ENCODE measurements around the gene IL17RE. TPM values are rescaled to one million over a fixed set of nuclear protein-coding genes. Genes with fewer than 3 reads are reported as not detected.

The IL17RE gene
- polyA plus RNA-seq, 3 donors = 0.27 TPM; not detected in 2

DNA sequence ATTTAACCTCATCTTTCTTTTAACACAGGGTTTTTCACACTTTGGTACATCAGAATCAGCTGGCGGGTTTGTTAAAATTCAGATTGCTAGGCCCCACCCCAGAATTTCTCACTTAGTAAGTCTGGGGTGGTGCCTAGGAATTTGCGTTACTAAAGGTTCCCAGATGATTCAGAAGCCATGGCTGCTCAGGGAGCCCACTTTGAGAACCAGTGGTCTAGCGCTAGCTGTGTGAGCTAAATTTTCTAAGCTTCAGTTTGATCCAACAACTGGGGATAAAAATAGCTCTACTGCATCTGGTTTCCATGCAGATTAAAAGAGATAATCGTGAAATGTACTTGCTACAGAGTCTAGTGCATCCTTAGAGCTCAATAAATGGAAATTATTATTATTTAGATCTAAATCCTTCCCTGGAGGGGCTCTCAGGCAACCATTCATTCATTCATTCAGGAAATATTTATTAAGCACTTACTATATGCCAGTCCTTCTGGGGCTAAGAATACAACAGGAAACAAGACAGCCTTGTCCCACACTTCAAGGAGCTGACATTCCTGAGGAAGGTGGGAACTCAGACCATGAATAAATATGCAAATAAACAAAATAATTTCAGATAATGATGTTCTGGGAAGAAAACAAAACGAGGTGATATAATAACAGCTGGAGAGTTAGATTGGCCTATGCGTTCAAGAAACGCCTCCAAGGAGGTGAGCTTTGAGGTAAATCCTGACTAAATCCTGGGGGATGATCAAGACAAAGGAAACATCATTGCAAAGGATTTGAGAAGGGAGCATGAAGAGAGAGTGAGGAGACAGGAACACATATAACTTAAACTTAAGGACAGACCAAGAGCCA is 18.7 kb upstream of the IL17RE start:
- Histone ChIP-seq H3K9ac (ENCODE audit: insufficient read depth, low read length, poor library complexity, severe bottlenecking) (no peak overlapping the region), H3K36me3 (replicated peaks in 1 of 2; ENCODE audit: control insufficient read depth in 1 of 2, insufficient read depth in 2 of 2, low read length in 2 of 2) (no peaks in the 10 kb centered on the region), H4K20me1 (ENCODE audit: insufficient read depth, low read length) (no peaks in the 10 kb centered on the region), H3K79me2 (ENCODE audit: insufficient read depth, low read length) (no peaks in the 10 kb centered on the region), H3K4me3 (replicated peaks in 1 of 3; ENCODE audit: low read depth in 2 of 3, low read length in 3 of 3) (no peak overlapping the region), H3K4me1 (ENCODE audit: control insufficient read depth in 1 of 2, insufficient read depth in 2 of 2, low read length in 2 of 2) (no peaks in the 10 kb centered on the region), H3K4me2 (replicated peaks; ENCODE audit: extremely low read depth, low read length, poor library complexity, severe bottlenecking) (no peak overlapping the region), H3K27ac (ENCODE audit: low read depth in 1 of 2, low read length in 2 of 2) (no peak overlapping the region), H2AFZ (ENCODE audit: insufficient read depth, low read depth, low read length, poor library complexity, severe bottlenecking) (no peak overlapping the region), H3K9me3 (replicated peaks in 1 of 2; ENCODE audit: control insufficient read depth in 1 of 2, insufficient read depth in 1 of 2, low read length in 2 of 2) (no peaks in the 10 kb centered on the region), H3K27me3 (ENCODE audit: control insufficient read depth in 2 of 2, insufficient read depth in 2 of 2, low read length in 2 of 2) (no peaks in the 10 kb centered on the region)
- 97% methylated on average over 5 of the region's 7 CpGs for WGBS (ENCODE audit: insufficient coverage)
- Mint-ChIP-seq H3K4me1 (peaks cover 2% of the 10 kb centered on the region), H3K4me3 (no peak overlapping the region), H3K36me3 (no peaks in the 10 kb centered on the region), H3K27me3 (ENCODE audit: low read depth in 3 of 3) (peaks cover 2% of the 10 kb centered on the region in 3 donors), H3K9me3 (peaks cover 0 to 2% (median 0%) of the 10 kb centered on the region in 7 donors), H3K27ac (no peak overlapping the region)
- no peak for DNase-seq
- TF ChIP-seq, protein P1, sequence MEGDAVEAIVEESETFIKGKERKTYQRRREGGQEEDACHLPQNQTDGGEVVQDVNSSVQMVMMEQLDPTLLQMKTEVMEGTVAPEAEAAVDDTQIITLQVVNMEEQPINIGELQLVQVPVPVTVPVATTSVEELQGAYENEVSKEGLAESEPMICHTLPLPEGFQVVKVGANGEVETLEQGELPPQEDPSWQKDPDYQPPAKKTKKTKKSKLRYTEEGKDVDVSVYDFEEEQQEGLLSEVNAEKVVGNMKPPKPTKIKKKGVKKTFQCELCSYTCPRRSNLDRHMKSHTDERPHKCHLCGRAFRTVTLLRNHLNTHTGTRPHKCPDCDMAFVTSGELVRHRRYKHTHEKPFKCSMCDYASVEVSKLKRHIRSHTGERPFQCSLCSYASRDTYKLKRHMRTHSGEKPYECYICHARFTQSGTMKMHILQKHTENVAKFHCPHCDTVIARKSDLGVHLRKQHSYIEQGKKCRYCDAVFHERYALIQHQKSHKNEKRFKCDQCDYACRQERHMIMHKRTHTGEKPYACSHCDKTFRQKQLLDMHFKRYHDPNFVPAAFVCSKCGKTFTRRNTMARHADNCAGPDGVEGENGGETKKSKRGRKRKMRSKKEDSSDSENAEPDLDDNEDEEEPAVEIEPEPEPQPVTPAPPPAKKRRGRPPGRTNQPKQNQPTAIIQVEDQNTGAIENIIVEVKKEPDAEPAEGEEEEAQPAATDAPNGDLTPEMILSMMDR (IDR thresholded peaks at IDR 0.05) = no peak
- intact Hi-C loops (cut with micrococcal nuclease) = no loop called here

DNA sequence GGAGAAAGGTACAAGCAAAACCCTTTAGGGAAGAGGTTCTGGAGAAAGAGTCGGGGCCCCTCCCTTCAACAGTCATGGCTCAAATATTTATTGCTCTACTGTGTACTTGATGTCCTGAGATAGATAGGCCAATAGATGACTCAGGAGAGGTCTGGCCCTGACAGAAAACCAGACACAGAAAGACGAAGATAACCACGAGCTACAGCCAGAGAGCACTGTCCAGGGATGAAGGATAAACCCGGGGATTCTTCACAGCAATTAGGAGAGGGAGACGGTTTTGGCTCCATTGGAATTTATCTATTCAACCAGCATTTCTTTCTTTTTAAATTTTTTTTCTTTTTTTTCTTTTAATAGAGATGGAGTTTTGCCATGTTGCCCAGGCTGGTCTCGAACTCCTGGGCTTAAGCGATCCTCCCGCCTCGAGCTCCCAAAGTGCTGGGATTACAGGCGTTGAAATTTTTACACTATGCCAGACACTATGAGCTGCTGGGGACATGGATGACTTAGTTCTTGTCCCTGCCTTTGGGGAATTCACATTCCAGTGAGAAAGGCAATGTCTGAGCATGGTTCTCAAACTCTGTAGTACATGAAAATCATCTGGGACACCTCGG is 18.0 kb upstream of the IL17RE start:
- Histone ChIP-seq H3K36me3 (replicated peaks in 1 of 2; ENCODE audit: control insufficient read depth in 1 of 2, insufficient read depth in 2 of 2, low read length in 2 of 2) (no peaks in the 10 kb centered on the region), H2AFZ (ENCODE audit: insufficient read depth, low read depth, low read length, poor library complexity, severe bottlenecking) (no peak overlapping the region), H3K27ac (ENCODE audit: low read depth in 1 of 2, low read length in 2 of 2) (no peak overlapping the region), H3K9me3 (replicated peaks in 1 of 2; ENCODE audit: control insufficient read depth in 1 of 2, insufficient read depth in 1 of 2, low read length in 2 of 2) (no peaks in the 10 kb centered on the region), H3K4me2 (replicated peaks; ENCODE audit: extremely low read depth, low read length, poor library complexity, severe bottlenecking) (no peak overlapping the region), H4K20me1 (ENCODE audit: insufficient read depth, low read length) (no peaks in the 10 kb centered on the region), H3K27me3 (ENCODE audit: control insufficient read depth in 2 of 2, insufficient read depth in 2 of 2, low read length in 2 of 2) (no peaks in the 10 kb centered on the region), H3K79me2 (ENCODE audit: insufficient read depth, low read length) (no peaks in the 10 kb centered on the region), H3K4me3 (replicated peaks in 1 of 3; ENCODE audit: low read depth in 2 of 3, low read length in 3 of 3) (no peak overlapping the region), H3K9ac (ENCODE audit: insufficient read depth, low read length, poor library complexity, severe bottlenecking) (no peak overlapping the region), H3K4me1 (ENCODE audit: control insufficient read depth in 1 of 2, insufficient read depth in 2 of 2, low read length in 2 of 2) (peaks cover 0 to under 1% of the 10 kb centered on the region in 2 donors)
- 80% methylated on average over 1 of the region's 11 CpGs for WGBS (ENCODE audit: insufficient coverage)
- Mint-ChIP-seq H3K36me3 (no peaks in the 10 kb centered on the region), H3K4me3 (no peak overlapping the region), H3K4me1 (peaks cover 2% of the 10 kb centered on the region), H3K27ac (no peak overlapping the region), H3K9me3 (peaks cover 0 to 2% (median 0%) of the 10 kb centered on the region in 7 donors), H3K27me3 (ENCODE audit: low read depth in 3 of 3) (peaks cover 2% of the 10 kb centered on the region in 3 donors)
- intact Hi-C loops (cut with micrococcal nuclease) = no loop called here
- TF ChIP-seq, protein P1 (IDR thresholded peaks at IDR 0.05) = no peak
- DNase-seq = no peak
